GM18505 (cell line): Measurements from ENCODE around the gene PIK3R5.
"Not testable (repeated sequence)": the region's sequence is repeated elsewhere in the genome, so short reads cannot be mapped to it uniquely, and the experiment has no call there.

ENCODE experiments used
- ATAC-seq: cut with Tn5 transposase; IDR thresholded peaks from one replicate; pipeline ENCODE4 v1.9.1; 2021; ENCODE audit not compliant: unreplicated experiment
- POLR2A ChIP-seq: IDR thresholded peaks from 4 replicates; pipeline ENCODE4 v1.6.1; 2011; ENCODE audit warnings: borderline replicate concordance; ENCODE audit not compliant: insufficient read depth, insufficient read length; ENCODE audit errors: extremely low read depth

Gene PIK3R5

DNA sequence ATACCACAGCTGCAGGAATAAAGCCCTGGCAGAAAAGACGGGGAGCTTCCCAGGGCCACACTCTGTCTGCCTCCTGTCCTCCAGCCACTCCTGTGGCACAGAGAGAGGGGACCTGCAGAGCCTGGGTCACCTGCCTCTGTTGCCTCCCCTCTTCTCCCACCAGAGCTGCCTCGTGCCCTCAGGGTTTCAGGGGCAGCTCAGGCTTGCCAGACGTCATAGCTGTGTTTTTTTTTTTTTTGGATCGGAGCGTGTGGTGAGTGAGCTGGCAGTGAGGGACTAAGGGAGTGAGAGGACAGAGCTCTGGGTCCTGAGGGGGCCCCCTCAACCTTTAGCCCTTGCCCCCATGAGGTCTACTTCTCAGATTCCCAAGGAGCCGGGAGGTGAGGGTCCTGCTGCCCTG, 100.1 kb downstream of the PIK3R5 start:
- no peak for TF ChIP-seq POLR2A
- no peak for ATAC-seq

DNA sequence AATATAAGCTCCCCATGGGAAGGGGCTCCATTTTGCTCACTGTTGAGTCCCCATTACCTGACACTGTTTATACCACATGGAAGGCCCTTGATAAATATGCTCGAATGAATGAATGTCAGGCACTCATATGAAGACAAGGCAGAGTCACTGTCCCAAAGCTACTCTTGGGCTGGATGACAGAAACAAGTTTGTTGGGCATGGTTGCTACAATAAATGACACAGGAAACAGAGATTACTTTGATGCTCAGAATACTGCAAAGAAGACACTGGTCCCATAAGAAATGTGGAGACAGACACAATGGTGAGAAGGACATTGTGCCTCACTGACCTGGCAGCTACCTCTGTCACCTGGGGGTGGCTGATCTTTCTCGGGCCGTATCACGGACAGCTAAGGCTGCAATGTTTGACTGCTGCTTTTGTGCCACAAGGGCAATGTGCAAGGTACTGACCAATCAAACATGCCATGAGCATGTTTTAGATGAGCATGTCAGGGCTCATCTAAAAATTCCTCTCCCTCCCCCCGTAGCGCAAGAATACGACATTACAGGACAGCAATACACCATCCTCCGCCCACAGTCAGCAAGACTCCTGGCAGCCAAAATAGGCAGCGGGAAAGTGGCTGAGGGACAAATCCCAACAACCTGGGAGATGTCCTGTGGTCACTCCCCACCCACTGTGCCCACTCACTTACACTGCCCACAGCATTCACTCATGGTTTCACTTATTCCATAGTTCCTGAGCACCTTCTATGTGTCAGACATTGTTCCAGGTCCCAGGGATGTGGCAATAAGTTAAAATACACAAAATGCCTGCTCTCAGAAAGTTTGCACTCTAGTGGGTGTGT, 103.1 kb downstream of the PIK3R5 start:
- TF ChIP-seq POLR2A: peak; percentile 18

DNA sequence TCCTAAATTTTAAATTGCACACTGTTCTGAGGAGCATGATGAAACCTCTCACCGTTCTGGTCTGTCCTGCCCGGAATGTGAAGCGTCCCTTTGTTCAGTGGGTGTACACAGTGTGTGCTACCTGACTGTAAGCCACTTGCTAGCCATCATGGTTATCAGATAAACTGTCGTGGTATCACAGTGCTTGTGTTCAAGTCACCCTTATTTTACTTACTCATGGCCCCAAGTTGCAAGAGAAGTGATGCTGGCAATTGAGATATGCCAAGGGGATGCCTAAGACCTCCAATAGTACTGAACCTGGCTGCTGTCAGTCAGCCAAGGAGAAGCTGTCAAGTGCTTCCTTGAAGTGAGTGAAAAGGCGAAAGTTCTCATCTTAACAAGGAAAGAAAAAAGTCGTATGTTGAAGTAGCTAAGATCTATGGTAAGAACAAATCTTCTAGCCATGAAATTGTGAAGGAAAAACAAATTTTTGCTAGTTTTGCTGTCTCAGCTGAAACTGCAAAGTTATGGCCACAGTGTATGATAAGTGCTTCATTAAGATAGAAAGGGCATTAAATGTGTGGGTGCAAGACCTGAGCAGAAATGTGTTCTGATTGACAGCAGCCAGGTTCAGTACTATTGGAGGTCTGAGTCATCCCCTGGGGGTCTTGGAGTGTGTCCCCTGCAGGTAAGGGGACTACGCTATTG, 103.9 kb downstream of the PIK3R5 start:
- TF ChIP-seq POLR2A: no peak
- ATAC-seq: no peak

More for the DNA sequence above, 103.1 kb downstream of the PIK3R5 start:
- ATAC-seq: no peak

DNA sequence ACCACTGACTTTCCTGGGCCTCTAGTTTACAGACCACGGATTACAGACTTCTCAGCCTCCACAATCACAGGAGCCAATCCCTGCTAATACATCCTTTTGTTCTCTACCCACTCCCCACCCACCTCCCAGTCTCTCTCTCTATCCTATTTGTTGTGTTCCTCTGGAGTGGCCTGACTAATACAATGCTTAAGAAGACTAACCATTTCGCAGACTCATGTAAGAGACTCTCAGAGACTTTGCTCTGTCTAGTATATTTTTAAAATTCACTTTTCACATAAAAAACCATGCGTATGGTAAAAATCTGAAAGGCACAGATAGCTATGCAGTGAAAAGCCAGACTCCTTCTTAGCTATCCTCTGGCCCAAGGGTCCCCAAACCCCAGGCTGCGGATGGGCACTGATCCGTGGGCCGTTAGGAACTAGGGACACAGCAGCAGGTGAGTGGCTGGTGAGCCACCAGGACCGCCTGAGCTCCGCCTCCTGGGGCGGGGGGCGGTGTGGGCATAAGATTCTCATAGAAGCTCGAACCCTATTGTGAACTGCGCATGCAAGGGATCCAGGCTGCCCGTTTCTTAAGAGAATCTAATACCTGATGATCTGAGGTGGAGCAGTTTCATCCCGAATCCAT, 105.6 kb downstream of the PIK3R5 start:
- no peak for ATAC-seq

DNA sequence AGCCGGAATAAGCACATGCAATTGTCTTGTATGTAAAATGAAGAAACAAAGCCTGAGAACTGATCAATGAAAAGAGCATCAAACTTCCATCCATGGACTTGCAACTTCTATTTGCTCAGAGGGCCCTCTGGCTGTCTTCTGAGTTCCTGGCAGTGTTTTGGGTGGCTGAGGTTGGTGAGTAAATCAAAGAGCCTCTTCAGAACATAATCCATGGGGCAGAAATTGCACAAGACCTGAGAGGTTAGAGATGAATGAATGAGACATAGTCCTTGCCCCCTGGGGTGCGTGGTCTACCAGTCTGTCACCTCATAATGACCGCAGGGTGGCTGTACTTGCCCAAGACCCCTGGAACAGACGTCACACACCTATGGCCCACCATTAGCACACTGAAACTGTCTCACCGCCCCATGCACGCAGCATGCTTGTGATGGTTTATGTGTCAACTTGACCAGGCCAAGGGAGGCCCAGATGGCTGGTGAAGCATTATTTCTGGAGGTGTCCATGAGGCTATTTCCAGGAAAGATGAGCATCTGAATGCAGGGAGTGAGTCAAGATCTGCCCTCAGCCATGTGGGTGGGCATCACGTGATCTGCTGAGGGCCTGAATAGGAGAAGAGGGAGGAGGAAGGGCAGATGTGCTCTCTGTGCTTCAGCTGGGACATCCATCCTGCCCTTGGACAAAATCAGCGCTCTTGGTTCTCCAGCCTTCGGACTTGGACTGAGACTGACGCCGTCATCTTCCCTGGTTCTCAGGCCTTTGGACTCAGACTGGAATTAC, 106.3 kb downstream of the PIK3R5 start:
- no peak for TF ChIP-seq POLR2A
- ATAC-seq: no peak

More for the DNA sequence above, 105.6 kb downstream of the PIK3R5 start:
- no peak for TF ChIP-seq POLR2A

DNA sequence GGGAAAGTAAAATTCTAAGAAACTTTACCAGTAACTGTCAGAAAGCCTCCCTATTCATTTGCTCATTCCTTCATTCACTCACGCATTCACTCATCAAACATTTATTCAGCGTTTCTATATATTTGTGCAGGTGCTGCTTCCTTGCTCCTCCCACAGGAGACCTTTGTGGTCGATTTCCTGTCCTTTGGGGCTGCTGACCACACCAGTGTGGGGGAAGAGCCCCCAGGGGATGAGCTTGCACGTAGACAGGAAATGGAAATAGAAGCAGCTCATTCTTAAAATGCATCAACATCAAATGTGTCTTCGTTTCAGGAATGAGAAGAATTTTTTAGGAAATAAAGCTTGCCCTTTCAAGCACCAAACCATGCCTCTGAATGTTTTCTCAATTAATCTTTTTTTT, 107.6 kb downstream of the PIK3R5 start:
- no peak for ATAC-seq

DNA sequence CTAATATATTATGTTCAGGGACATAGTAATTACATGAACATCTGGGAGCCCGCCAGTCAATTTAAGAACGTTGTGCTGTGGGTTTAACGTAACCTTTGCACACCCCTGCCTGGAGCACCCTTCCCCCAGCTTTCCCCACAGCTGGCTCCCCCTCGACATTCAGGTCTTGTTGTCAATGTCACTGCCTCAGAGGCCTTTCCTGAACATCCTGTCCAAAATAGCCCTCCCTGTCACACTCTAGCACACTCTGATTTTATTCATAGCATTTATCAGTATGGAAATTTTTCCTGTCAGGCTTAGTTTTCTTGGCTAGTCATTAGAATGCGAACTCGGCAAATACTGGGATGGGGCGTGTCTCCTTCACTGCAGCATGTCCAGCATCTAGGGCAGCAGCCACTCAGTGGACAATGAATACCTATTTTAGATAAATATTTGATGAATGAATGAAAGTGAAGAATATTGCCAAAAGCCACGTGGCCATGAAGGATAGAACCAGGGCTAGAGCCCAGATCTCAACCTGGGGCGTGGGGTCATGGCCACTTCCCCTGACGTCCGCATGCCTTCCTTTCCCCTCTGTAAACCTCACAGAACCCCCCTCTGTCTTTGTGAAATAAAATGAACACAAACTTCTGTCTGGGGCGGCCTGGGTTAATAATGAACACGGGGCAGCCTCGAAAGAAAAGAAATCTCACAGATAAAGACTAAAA, 108.5 kb downstream of the PIK3R5 start:
- TF ChIP-seq POLR2A: no peak
- ATAC-seq: no peak

More for the DNA sequence above, 107.6 kb downstream of the PIK3R5 start:
- peak; percentile 15 for TF ChIP-seq POLR2A

DNA sequence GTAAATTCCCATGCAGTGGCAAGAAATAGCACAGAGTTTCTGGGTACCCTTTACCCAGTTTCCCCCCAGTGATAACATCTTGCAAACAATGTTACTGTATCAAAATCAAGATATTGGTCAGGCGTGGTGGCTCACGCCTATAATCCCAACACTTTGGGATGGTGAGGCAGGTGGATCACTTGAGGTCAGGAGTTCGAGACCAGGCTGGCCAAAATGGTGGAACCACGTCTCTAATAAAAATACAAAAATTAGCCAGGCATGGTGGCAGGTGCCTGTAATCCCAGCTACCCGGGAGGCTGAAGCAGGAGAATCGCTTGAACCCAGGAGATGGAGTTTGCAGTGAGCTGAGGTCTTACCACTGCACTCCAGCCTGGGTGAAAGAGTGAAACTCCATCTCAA, 109.3 kb downstream of the PIK3R5 start:
- ATAC-seq: not testable (repeated sequence)

DNA sequence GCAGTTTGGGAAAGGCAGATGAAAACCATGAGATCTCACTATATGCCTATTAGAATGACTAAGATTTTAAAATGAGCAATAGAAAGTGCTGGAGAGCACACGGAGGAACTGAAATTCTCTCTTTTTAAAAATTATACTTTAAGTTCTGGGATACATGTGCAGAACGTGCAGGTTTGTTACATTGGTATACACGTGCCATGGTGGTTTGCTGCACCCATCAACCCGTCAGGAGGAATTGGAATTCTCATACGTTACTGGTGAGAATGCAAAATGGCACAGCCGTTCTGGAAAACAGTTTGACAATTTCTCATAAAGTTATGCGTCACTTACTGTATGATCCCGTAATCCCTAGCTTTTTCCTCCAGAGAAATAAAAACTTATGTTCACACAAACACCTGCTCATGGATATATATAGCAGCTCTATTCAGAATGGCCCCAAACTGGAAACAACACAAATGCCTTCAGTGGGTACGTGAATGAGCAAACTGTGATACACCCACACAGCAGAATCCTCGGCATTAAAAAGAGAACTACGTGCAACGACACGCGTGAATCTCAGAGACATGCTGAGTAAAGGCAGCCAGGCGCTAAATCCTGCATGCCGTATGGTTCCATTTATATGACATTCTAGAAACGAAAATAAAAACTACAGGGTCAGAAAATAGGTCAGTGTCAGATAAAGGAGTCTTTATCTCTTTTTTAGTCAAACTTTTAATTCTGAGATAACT, 109.9 kb downstream of the PIK3R5 start:
- no peak for ATAC-seq

DNA sequence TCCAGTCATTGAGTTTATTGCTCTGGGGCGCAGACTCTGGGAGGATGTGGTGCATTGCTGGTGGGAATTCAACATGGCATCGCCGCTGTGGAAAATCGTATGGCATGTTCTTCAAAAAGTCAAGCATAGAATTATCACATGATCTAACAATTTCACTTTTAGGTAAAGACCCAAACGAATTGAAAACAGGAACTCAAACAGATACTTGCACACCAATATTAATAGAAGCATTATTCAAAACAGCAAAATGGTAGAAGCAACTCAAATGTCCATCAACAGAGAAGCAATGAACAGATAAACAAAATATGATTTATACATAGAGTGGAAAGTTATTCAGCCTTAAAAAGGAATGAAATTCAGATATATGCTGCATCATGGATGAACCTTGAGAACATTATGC, 113.9 kb downstream of the PIK3R5 start:
- no peak for ATAC-seq
- no peak for TF ChIP-seq POLR2A

More for the DNA sequence above, 109.9 kb downstream of the PIK3R5 start:
- peak; percentile 47 for TF ChIP-seq POLR2A

DNA sequence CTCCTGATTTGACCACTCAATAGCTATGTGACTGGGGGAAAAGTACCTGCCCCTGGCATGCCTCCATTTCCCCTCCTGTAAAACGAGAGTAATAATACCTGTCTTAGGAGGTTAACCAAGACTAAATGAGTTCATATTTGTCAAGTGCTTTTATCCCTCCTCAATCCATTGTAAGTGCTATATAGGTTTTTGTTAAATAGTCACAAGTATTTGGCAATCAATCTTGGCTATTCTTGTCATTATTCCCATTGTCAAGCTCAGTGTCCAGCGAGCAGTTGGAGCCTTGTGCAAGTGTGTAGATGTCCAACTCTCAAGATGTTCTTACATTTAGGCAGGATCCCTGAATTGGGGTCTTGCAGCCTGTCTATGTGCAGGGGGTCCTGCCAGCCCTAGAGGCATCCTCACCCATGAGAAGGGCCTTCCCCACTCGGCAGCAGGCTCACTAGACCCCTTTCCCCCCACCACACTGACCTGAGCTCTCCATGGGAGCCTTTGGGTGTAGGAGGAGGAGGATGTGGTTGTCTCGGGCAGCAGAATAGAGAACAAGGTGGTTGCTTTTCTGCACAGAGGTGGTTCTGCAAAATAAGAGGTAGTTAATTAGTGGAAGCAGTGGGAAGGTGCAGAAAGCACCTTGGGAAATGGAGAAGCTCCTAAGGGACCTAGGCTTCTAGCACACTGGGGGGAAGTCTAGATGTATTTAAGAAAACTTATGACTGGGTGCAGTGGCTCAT, 116.0 kb downstream of the PIK3R5 start:
- no peak for TF ChIP-seq POLR2A
- ATAC-seq: no peak

DNA sequence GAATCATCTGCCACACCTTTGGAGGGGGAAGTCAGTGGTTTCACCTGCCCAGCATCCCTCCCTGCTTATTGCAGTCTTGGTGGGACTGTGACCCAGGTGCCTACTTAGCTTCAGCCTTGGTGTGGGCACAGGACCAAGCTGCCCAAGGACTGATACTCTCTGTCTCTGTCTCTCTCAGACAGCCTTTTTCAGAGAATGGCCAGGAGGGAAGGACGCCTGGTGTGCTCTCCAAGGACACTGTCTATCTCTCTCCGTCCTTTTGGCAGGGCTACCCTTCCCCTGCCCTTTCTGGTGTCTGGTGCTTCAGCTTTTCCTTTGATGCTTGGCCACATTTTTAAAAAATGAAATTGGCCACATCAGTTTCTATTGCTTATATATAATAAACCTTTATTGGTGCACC, 117.6 kb downstream of the PIK3R5 start:
- no peak for ATAC-seq
- no peak for TF ChIP-seq POLR2A

DNA sequence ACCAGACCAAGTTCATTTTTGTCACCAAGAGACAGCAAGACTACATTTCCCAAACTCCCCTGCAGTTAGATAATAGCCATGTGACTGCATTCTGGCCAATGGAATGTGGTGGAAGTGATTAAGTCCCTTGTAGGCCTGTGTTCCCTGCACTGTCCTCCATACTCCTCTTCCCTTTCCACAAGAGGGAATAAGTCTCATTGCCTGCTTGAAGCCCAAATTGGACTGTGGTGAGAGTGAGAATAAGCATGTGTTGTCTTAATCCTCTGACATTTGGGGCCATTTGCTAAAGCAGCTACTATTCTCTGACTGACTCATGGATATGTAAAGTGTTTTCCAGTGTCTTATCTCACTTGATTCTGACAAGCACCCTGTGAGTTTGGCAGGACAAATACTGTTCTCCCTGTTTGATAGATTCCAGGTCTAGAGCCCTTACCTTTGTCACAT, 118.7 kb downstream of the PIK3R5 start:
- ATAC-seq: no peak
- TF ChIP-seq POLR2A: no peak
